Fibroblast of pulmonary artery (primary cell): ENCODE results near the gene SMIM1.
A peak's percentile ranks its signal among the peaks of the same experiment; 100 is the strongest.

Source experiments
- DNase-seq: peaks from one replicate; pipeline ENCODE4 v3.0.0-alpha.2; 2010; ENCODE audit warnings: low read depth
- H3K4me3 ChIP-seq: replicated peaks from 2 replicates; pipeline ENCODE4 v1.5.1; 2011; ENCODE audit warnings: low read depth, mild to moderate bottlenecking, control low read depth, low read length, moderate library complexity
- CTCF ChIP-seq: IDR thresholded peaks from 2 replicates; pipeline ENCODE4 v1.5.1; 2011; ENCODE audit warnings: mild to moderate bottlenecking, control low read depth, low read length, inconsistent platforms; ENCODE audit errors: missing control alignments

SMIM1 gene

GRCh38 chr1:3788756-3789420 lies 16.3 kb downstream of the SMIM1 start:
- no peak for DNase-seq
- no peak for TF ChIP-seq CTCF
- H3K4me3 ChIP-seq: no peak overlapping the region

GRCh38 chr1:3789421-3790300 lies 17.1 kb downstream of the SMIM1 start:
- TF ChIP-seq CTCF: no peak
- no peak overlapping the region for H3K4me3 ChIP-seq
- DNase-seq: no peak

GRCh38 chr1:3790500-3790923 lies 18.0 kb downstream of the SMIM1 start:
- no peak for TF ChIP-seq CTCF
- no peak overlapping the region for H3K4me3 ChIP-seq
- DNase-seq: no peak

- DNase-seq: no peak
- no peak for TF ChIP-seq CTCF
- H3K4me3 ChIP-seq: no peak overlapping the region
Observed at GRCh38 chr1:3790952-3791351, 18.4 kb downstream of the SMIM1 start.

GRCh38 chr1:3795453-3796214 lies 23.1 kb downstream of the SMIM1 start:
- DNase-seq: no peak
- no peak for TF ChIP-seq CTCF
- H3K4me3 ChIP-seq: peak overlapping the region; percentile 78

GRCh38 chr1:3796215-3797061 lies 23.9 kb downstream of the SMIM1 start, which contains the start of gene LRRC47:
Gene LRRC47 (minus strand): TSS chr1:3796498. CDS start chr1:3796476, 22 bp downstream.
- TF ChIP-seq CTCF: no peak
- peak within 1 kb of the TSS; percentile 78 for H3K4me3 ChIP-seq

More at GRCh38 chr1:3796215-3797061, 23.9 kb downstream of the SMIM1 start, which contains the start of gene LRRC47:
- peak; percentile 93 for DNase-seq
